ENCODE data around the gene OOSP3.

GRCh38 chr11:59879567-59879966, 985 bp downstream of the OOSP3 start:
- TF ChIP-seq CTCF (conservative IDR thresholded peaks at IDR 0.05 in 1 of 2, IDR thresholded peaks at IDR 0.05 in 1 of 2; ENCODE audit: extremely low read depth in 1 of 2, insufficient read depth in 1 of 2, low read depth in 1 of 2, low read length in 2 of 2) (no peak), EZH2 (IDR thresholded peaks at IDR 0.05; ENCODE audit: borderline replicate concordance, low read length) (no peak)

All from mammary epithelial cell (primary cell).